HG03066 (cell line): ENCODE measurements around the gene PSAPL1.

Experiments used
- ATAC-seq: cut with Tn5 transposase; IDR thresholded peaks from one replicate; pipeline ENCODE4 v1.9.1; 2021; ENCODE audit warnings: low read depth; ENCODE audit not compliant: unreplicated experiment

PSAPL1 gene

DNA sequence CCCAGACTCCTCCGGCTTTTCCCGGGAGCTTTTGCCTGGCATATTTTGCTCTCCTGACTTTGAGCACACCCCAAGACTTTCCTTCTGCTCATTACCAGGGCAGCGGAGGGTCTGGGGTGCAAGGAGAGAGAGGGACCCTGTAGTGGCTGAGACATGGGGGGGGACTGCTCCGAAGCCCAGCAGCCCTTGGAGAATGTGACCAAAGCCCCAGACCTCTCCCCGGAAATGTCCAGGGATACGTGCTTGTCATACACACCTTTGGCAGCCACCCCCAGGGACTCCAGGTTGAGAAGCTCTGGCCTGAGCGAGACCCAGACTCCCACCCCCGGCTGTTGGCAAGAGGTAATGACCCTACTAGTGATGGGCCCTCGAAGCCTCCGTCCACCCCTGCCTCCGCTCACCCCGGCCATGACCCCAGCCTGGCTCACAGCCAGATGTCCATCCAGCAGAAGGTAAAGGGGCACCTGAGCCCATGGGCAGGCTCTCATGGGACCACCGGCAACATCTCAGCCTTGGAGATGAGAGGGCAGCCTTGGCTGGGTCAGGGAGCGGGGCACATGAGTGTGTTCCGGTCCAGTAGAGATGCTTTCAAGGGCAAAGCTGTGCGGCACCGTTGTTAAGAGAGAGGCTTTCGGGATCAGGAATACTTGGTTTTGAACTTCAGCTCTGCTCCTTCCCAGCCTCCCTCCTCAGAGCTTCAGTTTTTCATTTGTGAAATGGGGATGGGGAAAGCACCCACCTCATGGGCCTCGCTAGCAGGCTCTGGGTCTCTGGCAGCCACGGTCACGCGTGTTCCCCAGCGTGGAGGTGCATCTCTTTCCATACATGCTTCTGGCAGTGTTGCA lies 2.0 kb downstream of the PSAPL1 start:
- no peak for ATAC-seq

DNA sequence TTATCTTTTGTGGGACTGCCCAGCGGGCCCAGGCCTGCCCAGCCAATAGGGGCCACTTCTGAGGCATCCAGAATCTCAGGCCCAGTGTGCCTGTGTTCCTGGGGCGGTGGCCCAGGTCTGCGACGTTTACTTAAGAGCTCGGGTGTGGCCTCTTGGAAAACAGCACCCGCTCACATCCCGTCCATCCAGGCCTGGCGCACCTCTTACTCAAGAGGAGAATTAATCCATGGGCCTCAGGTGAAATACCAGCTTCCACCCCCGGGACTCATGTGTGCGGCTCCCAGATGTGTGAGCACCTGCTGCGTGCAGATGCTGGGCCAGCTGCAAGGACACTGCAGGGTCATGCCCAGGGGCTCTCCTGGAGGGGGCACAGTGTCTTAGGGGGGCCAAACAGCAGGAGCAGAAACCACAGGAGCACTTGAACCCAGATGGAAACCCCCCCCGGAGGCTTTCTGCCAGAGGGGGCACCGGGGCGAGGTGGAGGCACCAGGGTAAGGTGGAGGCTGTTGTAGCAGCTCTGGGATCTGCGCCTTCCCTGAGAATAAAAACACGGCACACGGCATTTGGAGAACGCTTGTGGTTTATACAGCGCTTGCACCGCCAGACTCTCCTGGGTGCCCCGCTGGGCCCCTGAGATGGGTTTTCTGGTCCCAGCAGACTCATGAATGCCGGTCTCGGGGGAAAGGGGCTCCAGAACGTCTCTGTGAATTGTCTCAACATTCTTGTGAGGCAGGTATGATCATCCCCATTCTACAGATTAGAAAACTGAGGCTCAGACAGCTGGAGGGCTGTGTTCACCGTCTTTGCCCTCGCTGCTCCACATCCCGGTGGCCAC lies 2.8 kb downstream of the PSAPL1 start:
- ATAC-seq: no peak

DNA sequence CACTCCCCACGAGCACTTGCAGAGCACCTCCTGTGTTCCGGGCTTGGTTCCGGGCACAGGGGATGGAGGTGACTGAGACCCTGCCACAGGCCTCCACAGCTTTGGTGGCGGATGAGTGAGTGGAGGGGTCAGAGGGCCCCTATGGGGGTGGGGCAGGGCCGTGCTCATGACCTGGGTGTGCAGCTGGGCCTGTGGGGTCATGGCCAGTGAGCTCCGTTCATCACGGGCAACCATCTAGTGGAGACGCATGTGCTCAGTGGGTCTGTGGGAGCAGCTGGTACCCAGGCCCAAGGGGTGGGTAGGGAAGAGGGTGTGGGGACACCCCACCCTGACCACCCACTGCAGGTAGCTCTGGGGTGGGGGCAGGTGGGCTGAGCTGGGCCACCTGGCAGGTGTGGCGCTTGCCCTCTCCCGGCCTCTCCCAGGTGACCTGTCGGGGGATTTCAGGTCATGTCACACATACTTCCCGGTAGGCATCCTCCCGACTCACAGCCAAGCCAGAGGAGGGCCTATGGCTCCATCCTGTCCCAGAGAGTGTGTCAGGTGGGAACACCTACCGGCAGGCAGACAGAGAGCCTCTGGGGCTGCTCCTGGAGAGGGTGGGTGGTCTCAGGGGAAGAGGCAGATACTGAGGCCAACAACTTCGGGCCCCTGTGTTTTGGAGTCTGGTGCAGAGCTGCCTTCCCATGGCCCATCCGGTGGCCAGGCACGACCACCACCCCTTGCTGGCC lies 3.6 kb downstream of the PSAPL1 start:
- no peak for ATAC-seq

DNA sequence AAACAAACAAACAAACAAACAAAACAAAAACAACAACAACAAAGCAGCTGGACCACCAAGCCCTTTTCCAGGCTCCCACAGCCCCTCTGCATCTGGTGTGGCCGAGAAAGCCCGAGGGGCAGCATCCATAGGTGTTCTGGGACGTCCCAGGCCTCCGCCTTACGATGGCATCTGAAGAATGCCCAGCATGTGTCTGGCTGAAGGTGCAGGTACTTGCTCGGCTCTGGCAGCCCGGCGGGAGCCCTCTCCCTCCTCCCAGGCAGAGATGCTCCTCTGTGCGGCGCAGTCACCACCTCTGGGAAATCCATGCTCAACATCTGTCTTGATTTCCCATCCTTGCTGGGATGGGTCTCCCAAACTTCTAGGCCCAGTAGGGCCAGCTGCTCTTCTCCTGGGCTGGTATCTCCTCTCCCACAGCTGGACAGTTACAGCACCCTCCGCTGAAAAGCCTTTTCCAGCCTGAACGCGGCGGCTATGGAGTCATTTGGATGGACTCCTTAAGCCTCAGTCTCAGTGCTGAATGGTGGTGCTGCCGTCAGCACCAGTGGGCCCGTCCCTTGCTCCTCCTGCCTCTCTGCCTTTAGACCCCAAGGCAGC lies 4.3 kb downstream of the PSAPL1 start:
- ATAC-seq: no peak

DNA sequence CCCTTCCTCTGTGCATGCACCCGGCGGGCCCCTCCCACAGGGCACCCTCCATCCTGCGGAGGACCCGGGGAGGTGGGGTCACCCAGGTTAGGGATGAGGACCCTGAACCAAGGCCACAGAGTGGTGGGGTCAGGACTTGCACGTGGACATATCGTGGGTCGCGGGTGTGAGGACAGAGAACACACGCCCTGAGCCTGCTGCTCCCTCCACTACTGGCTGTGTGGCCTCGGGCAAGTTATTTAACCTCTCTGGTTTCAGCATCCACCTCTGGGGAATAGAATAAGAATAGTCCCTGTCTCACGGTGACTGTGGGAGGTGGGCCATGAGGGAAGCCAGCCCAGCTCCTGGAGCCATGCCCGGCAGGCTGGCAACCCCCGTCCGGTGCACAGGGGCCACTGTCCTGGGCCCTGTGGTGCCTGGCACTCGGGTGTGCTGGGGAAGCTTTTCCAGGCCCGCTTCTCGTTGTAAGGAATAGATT lies 5.1 kb downstream of the PSAPL1 start:
- no peak for ATAC-seq

GRCh38 chr4:7429069-7429416 lies 5.7 kb downstream of the PSAPL1 start:
- ATAC-seq: no peak

GRCh38 chr4:7428261-7429068 lies 6.3 kb downstream of the PSAPL1 start:
- no peak for ATAC-seq

DNA sequence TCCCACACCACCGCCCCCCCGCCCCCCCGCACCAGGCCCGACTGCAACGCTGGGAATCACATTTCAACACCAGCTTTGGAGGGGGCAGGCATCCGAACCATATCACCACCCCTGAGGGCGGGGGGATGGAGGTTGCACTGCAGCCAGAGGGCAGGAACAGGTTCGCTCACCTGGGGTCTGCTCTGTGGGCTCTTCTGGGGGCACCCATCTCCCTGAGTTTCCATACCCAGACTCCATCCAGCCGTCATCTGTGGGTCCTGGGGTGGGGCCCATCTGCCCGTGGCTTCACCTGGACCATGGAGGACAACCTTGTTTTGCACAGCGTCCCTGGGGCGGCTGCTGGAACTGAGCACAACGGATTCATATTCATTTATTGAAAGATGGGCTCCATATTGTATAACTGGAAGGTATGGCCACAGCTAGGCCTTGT lies 6.9 kb downstream of the PSAPL1 start:
- ATAC-seq: no peak

- ATAC-seq: no peak
Measured at GRCh38 chr4:7427361-7427760, 7.4 kb downstream of the PSAPL1 start.

DNA sequence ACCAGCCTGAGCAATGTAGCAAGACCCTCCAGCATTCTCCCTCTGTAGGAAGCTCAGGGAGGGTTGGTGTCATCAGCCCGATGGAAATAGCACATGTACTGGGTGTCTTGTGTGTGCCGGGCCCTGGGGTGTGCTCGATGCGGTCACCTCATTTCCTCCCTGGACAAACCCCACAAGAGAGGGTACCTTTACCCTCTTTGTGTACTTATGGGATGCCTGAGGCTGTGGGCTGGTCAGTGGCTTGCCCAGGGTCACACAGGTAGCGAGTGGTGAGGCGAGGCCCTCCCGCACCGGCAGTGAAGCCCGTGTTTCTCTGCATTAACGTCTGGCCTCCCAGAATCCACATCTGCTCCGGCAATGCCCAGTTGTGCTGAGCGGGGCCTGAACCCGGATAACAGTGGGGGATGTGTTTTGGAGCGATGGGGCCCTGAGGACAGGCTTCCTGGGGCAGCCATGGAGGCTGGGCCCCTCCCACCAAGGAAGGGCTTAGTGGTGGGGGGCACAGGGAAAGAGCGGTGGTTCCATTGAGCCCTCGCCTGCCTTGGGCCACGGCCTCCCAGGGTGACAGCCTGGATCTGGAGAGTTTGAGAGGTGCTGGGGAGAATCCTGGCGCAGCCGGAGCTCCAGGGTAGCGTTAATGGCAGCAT lies 8.1 kb downstream of the PSAPL1 start:
- no peak for ATAC-seq

GRCh38 chr4:7425591-7426468 lies 8.9 kb downstream of the PSAPL1 start:
- ATAC-seq: no peak

- ATAC-seq: no peak
Measured at GRCh38 chr4:7425124-7425523, 9.6 kb downstream of the PSAPL1 start.

DNA sequence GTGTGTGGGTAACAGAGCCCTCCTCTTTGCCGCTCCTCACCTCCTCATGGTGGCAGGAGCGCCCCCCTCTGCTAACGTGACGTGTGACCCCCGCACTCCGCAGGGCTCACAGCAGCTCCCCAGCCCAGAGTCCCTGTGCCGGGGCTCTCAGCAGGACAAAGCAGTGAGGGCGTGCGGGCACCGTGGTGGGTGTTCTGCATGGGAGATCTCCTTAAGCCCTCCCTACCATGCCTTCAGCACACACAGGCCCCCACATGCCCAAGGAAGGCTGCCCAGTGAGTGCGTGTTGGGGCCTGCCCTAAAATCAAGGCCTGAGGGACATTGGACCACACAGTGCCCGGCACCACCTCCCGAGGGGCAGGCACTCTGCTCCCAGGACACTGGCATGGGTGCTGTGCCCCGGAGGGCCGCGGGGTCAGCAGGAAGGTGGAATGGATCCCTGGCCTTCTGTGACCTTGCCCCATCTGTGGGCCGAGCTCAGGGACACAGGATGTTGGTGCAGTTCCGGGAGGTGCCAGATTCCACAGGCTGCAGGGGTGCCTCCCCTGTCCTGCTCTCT lies 10.1 kb downstream of the PSAPL1 start:
- no peak for ATAC-seq

DNA sequence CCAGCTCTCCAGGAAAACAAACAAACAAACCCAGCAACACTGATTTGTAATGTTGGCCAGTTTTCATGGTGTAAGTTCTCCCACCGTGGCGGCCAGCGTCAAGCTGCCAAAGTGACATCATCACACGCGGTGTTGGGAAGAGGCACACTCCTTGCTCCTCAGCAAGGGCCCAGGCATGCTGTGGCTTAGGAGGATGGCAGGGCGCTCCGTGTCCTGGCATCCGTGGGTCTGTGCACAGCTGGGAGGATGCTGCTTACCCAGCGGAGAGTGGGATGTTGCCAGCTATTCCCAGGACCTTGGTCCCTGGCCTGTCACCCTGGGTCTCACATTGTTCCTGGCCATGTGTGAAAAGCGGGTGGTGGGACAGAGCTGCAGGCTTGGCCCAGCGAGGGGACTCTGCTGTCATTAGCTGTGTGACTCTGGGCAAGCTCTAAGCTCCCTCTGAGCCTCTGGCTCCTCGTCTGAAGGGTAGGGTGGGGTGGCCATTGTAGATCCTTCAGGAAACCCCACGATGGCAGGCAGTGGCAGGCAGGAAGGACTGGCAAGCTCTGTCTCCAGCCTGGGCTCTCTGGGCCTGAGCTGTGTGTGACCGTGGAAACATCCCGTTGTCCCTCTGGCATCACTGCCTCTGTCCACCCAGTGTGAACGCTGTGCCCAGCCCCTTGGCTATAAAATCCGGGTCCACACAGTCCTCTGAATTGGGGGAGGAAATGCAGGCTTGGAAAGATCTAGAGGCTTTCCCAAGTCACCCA lies 10.8 kb downstream of the PSAPL1 start:
- no peak for ATAC-seq

DNA sequence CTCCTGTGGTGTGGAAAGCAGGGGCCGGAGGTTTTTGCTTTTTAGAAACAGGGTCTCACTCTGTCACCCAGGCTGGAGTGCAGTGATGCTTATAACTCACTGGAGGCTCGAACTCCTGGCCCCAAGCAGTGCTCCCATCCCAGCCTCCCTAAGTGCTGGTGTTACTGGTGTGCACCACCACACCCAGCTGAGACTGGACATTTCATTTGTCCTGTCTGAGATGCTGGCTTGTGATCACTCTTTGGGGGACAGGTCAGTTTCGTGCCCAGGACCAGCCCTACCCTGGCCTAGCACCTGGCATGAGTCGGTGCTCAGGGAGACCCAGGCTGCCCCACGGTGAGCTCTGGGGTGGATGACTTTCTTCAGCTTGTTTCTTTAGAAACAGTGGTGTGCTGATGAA lies 11.3 kb downstream of the PSAPL1 start:
- ATAC-seq: no peak

DNA sequence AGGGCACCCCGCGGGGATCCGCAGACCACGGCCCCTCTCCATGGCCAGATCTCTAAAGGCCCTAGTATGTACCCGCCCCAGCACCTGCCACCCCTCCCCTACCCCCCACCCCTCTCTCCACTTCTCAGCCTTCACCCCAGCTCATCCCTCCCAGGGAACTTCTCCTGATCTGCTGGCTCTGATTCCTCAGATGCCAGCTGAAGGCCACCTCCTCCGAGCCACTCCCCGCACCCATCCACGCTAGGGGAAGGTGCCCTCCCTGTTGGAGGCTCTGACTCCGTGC lies 11.9 kb downstream of the PSAPL1 start:
- no peak for ATAC-seq

DNA sequence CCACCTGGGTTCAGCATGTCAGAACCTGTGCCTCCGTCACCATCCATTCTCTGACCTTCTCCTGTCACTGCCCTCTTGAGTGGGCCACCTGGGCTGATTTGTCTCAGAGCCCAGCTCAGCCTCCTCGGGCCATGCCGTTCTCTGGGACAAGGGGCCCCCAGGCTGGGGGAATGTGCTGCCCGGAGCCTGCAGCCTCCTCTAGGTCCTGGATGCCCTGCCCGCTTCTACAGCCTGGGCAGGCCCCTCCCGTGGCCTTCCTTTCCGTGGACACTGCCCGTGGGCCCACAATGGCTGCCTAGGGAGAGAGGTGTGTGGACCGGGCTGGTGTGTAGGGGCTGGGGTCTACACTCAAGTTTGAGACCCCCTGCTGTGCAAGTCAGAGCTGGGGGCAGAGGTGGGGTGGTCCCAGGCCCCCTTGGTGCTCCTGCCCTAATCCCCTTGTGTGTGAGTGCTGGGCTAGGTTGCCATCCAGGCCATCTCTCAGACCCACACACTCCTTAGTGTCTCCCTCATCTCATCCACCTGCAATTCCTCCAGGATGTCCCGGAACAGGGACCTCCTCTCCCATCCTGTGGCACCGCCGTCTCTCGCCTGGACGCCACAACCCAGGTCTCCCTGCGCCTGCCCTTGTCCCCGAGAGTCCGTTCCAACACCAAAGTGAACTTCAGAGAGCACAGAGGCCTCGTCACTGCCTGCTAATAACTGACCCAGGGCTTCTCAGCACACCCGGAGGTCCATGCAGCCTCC lies 12.4 kb downstream of the PSAPL1 start:
- ATAC-seq: no peak
